NCI-H82 treated with DMSO at 0.1 percent for 48 hours (cell line): Measurements from ENCODE around the gene LPCAT2.
A peak's percentile ranks its signal among the peaks of the same experiment; 100 is the strongest.

ENCODE experiments used
- DNase-seq: peaks from one replicate; lab custom pipeline; 2025; ENCODE audit not compliant: unreplicated experiment; lab: John Stamatoyannopoulos, UW

Gene LPCAT2

DNA sequence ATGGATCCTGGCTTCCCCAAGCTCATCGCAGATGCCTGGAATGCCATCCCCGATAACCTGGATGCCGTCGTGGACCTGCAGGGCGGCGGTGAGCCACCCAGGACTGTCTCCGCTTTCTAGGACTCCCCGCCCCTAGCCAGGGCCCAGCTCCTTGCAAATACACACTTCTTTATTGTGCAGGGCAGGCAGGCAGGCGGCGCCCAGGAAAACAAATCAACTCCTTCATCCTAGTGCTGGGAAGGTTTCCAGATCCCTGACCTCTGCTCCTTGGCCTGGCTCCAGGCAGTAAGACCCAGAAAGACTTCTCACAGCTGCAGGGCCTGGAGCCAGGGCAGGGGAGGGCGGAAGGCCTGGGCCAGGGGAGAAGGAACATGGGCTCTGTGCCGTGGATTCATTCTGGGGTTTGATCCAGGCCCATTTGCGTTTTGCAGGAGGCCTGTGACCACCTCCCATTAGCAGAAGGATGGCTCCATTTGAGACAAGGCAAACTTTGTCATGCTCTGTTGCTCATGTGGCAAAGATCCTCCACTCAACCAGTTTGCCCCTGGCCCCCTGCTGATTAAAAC lies 6.0 kb upstream of the LPCAT2 start:
- peak; percentile 45 for DNase-seq

DNA sequence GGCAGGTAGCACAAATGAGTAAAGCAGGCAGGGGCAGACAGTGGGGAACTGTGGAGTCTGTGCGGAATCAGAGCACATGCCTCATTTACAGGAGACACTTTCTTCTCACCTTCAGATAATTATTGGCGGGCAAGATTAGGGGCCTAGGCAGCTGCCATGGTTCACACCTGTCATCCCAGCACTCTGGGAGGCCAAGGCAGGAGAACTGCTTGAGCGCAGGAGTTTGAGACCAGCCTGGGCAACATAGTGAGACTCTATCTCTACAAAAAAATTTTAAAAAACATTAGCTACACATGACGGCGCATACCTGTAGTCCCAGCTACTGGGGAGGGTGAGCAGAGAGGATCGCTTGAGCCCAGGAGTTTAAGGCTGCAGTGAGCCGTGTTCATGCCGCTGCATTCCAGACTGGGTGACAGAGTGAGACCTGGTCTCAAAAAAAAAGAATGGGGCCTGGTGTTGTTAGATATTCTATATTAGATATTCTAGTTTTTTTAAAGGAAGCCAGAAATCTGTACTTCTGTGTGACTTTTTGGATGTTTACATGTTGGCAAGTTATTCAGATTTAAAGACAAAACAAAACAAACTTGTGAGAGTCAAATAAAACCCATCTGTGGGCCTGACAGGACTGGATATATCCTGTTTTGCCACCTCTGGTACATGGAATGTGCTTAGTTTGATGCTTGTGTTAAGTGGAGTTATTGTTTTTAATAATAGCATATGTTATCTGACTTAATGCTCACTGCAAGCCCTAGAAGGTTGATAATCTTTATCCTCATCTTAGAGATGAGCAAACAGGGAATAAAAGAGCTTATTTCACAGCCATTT lies 4.9 kb upstream of the LPCAT2 start:
- DNase-seq = no peak

DNA sequence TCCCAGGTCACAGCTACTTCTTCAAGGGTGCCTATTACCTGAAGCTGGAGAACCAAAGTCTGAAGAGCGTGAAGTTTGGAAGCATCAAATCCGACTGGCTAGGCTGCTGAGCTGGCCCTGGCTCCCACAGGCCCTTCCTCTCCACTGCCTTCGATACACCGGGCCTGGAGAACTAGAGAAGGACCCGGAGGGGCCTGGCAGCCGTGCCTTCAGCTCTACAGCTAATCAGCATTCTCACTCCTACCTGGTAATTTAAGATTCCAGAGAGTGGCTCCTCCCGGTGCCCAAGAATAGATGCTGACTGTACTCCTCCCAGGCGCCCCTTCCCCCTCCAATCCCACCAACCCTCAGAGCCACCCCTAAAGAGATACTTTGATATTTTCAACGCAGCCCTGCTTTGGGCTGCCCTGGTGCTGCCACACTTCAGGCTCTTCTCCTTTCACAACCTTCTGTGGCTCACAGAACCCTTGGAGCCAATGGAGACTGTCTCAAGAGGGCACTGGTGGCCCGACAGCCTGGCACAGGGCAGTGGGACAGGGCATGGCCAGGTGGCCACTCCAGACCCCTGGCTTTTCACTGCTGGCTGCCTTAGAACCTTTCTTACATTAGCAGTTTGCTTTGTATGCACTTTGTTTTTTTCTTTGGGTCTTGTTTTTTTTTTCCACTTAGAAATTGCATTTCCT lies 3.4 kb upstream of the LPCAT2 start:
- DNase-seq = no peak

DNA sequence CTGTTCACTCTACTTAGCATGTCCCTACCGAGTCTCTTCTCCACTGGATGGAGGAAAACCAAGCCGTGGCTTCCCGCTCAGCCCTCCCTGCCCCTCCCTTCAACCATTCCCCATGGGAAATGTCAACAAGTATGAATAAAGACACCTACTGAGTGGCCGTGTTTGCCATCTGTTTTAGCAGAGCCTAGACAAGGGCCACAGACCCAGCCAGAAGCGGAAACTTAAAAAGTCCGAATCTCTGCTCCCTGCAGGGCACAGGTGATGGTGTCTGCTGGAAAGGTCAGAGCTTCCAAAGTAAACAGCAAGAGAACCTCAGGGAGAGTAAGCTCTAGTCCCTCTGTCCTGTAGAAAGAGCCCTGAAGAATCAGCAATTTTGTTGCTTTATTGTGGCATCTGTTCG lies 2.8 kb upstream of the LPCAT2 start:
- peak; percentile 10 for DNase-seq

DNA sequence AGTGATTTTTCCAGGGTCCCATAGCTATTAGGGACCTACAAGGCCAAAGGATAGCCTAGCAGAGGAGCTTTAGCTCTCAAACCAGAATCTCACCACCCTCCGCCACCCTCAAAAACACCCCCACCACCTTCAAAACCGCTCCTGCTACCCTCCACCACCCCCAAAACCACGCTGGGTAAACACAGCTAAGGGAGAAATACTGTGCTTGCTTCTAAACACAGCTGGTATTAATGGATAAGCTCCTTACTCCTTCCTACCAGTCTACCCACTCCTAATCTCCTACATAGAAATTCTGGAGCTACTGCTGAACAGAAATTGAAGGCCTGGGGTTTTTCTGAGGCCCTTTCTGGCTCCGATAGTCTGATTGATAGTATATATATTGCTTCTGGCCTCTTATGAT lies 2.2 kb upstream of the LPCAT2 start:
- no peak for DNase-seq

DNA sequence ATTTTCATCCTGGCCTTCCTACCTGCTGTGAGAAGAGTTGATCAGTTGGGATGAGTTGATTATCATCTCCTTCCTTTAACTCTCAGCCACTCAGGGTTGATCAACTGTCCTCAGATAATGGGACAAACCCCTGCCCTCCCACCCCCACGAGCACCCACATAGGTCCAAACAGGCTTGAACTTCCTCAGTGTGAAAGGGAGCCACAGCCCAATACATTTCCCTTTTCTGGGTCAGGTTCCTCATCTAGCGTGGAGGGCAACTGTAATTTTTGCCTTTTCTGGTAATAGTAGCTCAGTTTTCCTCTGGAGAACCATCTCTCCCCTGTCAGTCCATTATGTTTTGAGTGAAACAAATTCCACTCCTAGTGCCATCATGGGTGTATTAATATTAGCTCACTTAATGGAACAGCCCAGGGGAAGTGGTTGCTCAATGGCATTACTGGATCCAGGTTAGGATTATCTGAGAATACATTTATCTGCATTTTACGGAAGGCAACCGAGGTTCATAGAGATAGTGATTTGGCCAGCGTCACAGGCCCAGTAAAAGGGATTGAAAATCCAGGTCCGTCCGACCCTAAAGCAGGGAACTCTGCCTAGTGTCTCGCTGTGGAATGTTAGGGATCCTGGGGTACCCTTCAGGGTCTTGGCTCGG lies 476 bp upstream of the LPCAT2 start:
- DNase-seq = no peak

DNA sequence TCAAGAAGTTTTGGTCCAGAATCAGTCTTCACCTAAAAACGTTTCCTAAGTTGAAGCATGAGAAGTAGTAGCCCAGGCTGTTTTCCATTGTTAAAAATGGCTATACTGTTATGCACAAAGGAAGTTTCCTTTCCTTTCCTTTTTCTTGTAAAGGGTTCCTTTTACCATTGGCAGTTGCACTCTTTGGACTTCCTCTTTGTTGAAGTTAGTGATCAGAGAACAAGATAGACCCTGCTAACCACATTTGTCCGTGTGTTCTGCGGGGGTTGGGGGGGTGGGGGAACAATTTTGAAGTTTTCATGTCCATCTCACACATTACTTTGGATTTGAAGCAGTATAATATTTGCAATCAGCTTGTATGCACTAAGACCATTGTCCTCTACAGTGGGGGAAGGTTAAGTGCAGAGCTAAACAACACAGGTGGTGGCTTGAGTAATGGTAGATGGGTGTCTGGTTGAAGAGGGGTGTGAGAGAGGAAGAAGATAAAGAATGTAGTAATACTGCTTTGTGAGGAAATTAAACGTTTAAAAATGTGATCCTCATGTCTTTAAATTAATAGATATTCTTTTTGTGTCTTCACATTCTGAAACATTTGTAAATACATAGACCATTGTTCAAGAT lies 1.4 kb downstream of the LPCAT2 start:
- no peak for DNase-seq

DNA sequence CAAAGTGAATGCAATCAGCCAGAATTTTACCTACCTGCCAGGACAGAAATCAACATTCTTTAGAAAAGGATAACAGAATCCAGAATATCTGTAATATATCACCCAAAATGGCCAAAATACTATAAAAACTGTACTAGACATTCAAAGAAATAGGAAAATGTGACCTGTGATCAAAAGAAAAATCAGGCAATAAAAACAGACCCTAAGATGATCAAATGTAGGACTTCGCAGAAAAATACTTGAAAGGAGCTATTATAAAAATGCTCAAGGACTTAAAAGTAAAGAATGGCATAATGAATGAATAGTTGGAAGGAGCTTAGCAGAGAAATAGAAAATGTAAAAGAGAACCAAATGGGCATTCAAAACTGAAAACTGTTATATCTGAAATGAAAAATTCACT lies 4.1 kb downstream of the LPCAT2 start:
- no peak for DNase-seq

DNA sequence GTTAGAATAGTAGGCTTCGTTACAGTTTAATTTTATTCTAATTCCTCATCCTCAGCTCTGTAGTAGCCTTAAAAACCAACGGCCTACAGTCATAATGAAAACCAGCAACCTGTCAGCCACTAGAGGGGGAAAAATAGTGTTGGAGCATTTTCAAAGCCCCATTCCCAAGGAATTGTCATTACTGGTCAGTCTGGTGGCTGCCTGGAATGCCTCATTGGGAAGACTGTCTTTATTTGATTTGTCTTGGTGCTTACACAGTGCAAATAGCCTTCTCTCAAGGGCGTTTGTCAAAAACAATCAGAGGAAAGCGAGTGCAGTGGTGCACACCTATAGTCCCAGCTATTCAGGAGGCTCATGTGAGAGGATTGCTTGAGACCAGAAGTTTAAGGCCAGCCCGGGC lies 4.7 kb downstream of the LPCAT2 start:
- DNase-seq = no peak

DNA sequence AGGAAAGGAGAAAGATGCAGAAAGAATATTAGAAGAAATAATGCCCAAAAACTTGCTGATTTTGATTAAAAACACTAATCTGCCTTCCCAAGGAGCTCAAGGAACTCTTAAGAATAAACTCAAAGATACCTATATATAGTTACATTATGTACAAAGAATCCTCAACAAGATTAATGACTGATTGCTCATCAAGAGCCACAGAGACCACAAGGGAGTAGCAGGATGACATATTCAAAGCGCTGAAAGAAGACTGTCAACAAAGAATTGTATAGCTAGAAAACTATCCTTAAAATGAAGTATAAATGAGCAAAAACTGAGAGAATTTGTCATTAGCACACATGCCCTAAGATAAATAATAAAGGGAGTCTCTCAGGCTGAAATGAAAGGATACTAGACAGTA lies 6.2 kb downstream of the LPCAT2 start:
- no peak for DNase-seq

DNA sequence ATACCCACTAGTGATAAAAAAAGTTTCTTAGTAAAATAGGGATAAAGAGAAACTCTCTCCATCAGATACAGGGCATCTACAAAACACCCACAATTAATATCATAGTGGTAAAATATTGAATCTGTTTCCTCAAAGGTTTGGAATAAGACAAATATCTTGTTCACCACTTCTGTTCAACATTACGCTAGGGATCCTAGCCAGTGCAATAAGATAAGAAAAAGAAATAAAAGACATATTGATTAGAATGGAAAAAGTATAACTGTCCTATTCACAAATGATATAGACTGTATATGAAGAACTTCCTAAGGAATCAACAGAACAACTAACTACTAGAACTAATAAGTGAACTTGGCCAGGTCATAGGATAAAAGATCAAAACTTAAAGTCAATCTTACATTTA lies 12.9 kb downstream of the LPCAT2 start:
- DNase-seq = no peak

DNA sequence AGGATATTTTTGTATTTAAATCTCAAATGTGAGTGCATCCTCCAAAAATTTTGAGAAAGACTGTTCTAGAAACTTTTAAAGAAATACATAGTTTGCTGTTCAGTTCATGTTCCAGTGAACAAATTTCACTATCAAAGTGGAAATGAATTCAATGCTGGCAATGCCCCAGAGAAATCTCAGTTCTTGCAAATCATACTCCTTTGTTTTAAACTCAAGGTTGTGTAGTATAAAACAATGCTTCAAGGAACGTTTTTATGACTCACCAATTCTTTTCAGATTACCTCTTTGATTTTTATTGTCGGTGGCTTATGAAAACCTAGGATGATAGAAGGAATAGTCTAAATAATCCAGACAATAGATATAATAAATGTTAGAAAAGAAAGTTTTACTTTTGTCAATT lies 17.6 kb downstream of the LPCAT2 start:
- DNase-seq = no peak

DNA sequence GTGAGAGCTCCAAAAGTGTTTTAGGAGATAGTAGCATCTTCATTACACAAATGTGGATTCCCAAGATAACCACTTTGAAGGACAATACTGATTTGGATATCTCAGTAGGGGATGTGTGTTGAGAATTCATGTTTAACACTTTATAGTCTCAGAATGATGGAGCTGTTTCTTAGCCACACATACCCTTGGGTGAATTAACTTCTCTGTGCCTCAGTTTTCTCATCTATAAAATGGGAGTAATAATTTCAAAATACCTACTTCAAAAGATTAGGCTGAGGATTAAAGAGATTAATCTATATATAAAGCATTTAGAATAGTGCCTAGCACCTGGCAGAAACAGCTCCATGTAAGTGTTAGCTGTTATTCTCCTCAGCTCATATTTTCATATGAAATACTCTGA lies 19.0 kb downstream of the LPCAT2 start:
- DNase-seq = no peak

DNA sequence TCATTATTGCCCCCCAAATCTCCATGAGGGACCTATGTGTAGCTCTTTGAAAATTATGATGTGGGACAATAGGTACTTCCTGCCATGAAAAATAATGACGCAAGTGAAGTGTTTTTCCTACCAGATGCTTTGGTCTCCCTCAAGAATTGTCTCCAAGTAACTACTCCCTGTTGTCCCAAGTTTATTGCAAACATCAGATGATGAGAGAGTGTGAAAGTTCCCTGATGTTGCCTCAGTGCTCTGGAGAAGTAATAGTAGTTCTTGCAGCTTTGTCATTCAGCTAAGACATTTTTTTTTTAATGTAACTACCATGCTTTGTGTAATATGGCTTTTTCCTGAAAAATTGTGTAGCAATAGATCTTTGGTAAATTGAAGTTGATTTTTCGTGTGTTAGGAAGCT lies 20.1 kb downstream of the LPCAT2 start:
- DNase-seq = no peak

DNA sequence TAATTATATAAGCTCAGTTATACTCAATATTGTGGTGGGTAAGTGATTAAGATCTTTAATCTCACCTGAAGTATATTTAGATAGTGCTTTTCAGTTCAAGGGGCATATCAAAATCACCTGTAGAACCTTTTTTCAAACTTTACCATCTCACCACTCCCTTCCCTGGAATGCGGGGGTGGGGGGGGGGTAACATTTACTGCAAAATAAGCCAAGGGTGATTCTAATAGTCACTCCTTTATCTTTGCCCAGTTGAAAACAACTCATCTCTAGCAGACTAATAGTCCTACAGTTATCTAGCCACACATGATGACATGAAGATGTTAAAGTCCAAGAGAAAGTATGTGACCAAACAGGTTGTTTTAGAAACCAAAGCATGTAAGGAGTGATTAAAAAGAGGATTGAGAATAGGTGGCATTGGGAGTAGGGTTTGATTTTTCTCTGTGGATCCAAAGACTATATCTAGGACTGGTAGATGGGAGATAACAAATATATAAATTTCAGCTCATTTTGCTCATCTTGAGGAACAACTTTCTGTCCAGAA lies 21.5 kb downstream of the LPCAT2 start:
- DNase-seq = no peak

DNA sequence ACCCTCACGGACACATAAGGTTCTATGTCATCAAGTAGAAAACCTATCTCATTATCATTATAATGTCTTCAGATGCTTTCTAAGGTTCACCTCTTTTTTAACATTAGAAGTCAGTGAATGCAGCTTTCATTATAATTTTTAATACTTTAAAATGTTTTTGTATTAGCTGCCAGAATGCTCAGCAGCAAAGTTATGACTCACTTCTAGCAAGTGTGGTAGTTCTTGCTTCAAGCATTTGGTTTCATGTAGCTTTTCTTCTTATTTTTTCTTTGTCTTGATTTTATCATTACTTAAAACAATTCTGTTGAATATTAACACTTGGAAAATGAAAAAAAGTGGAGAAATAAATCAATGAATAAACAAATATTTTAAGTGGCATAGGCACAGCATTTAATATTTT lies 23.4 kb downstream of the LPCAT2 start:
- DNase-seq = no peak

DNA sequence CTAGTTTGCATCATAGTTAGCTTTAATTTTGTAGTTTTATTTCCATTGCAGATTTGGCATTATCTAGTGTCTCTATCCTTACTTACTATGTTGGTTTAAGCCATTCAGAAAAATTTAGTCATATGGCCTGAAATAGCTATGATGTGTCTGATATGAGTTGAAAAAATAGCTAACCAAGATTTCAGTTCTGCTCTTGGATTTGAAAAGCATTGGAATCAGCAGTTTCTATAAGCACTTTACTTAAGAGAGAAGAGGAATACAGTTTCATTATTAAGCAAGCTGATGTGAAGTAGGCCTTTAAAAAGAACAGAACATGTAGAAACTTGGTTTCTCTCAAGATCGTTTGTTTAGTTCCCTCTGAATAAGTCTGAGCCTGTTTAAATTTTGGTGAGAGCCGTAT lies 25.9 kb downstream of the LPCAT2 start:
- no peak for DNase-seq

DNA sequence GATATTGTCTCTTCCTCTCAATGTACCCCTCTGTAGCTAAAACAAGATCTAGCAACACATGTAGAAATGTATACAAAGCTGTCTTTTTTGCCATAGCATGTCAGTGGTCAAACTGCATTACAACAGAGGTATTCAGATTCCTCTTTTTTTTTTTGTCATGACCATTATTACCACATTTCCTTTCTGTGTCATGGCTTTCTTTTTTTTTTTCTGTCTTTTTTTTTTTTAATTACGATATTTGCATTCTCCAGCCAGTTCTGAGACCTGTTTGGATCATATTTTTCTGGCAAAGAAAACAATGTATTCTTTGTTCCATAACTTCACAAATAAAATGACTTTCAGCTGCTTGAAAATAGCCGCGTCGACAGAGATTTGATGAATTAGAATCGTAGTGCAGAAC lies 30.2 kb downstream of the LPCAT2 start:
- no peak for DNase-seq

DNA sequence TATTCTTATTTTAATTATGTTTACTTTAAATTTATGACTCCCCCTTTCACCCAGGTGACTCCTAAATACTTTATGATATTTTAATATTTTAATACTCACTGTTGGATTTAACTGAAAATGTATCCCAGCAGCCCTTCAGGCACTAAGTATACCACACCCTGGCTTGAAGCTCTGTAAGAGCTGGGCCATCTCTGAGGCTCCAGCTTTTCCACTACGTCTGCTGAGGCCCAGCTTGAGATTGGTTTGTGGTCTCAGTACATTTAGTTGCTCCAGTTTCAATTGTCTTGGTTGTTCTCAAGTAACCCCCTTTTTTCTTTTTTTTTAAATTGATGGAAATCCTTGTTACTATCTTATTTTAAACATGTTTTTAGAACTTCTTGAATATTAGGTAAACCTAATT lies 30.6 kb downstream of the LPCAT2 start:
- no peak for DNase-seq

DNA sequence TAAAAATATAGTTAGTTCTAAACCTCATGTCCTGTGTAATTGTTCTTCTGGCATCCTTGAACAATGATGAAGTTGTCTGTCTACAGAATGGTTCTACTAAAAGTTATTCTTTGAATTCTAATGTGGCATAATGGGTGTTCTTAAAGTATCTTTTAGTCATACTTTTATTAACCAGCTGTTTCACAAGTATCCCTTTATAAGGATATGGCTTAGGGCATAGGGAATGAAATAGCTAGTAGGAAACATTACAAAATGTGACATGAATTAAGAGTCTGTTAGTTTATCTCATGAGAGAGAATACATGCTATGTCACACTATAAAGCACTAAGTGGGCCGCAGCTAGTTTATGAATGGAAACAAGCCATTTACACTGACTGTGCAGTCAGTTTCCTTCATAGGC lies 31.3 kb downstream of the LPCAT2 start:
- DNase-seq = no peak

DNA sequence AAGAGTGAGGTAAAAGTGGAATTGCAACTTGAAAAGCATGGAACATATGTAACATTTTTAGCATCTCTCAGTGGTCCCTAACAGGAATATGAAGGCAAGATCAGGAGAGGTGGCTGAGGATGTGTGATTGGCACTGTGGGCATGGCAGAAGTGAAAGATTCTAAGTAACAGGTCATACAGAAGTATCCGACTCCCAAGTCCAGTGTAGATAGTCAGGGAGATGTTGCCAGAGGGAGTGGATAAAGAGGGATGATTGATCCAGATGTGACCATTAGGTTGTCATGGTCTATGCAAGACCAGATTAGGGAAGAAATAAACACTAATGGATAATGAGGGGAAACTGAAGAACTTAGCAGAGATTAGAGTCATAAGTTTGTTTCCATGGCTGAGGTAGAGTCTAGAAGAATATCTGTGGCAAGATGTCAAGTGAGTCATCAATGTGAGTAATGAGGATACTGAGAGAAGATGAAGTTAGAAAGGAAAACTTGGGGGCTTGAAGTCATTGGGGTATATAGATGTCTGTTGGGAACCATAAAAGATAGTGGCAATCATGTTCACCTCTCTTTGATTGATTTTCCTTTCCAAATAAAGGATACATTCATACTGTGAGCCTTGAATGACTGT lies 33.7 kb downstream of the LPCAT2 start:
- DNase-seq = no peak
